ENCODE measurements around the gene FAM169A. TPM values are rescaled to one million over a fixed set of nuclear protein-coding genes. Genes with fewer than 3 reads are reported as not detected.
"Not testable (repeated sequence)": the region's sequence is repeated elsewhere in the genome, so short reads cannot be mapped to it uniquely, and the experiment has no call there.

Gene FAM169A
- total RNA-seq, 4 donors from 2014 or later = 0.47 to 3.4 (median 1.1) TPM

DNA sequence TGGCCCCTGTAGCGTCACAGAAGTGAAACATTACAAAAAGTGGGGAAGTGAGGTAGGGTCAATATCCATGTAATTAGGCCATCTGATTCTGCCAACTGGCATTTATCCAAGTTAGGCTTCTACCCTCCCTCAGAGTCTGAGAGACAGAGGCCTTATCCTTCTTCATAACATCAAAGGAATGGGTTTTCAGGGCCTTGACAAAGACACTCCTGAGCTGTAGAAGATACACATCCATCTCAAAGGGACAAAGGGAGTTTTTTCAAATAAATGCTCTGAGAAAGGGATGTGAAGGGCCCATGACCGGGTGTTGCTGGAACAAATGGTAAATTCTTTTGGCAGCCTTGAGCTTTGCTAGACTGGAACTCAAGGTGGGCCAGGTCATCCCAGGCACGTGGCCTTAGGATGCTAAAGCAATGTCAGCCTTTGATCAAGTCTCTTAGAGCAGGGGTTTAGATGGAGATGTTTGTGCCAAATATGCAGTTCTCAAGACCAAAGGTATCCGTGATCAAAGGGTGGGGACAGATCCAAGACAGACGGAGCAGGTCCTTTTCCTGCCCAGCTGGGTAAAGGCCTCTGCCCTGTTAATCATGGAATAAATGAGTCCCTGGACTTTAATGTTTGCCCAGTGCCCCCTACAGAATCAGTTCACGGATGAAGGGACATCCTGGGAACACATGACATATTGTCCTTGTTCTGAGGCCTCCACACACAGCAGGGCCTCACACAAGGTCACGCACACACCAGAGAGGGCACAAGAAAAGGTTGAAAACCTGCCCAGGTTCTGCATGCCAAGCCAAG, 10.0 kb upstream of the FAM169A start:
- H3K4me3 ChIP-seq = no peak overlapping the region
- H3K9me3 ChIP-seq = no peaks in the 10 kb centered on the region
- WGBS, 2 donors (ENCODE audit: low coverage in 1 of 2) = 80 to 100% methylated on average over 2 to 7 of the region's 7 CpGs
- no peaks in the 10 kb centered on the region for H3K4me1 ChIP-seq
- no peaks in the 10 kb centered on the region for H3K36me3 ChIP-seq
- no peaks in the 10 kb centered on the region for H3K27me3 ChIP-seq
- no peak overlapping the region for H3K27ac ChIP-seq
- TF ChIP-seq POLR2AphosphoS5 (IDR thresholded peaks at IDR 0.05) = no peak
- TF ChIP-seq CTCF (IDR thresholded peaks at IDR 0.05) = no peak
- TF ChIP-seq POLR2A (IDR thresholded peaks at IDR 0.05) = no peak
- no peak for TF ChIP-seq EP300 (IDR thresholded peaks at IDR 0.05)
- ATAC-seq = no peak

- no peaks in the 10 kb centered on the region for H3K9me3 ChIP-seq
- H3K27ac ChIP-seq = no peak overlapping the region
- TF ChIP-seq EP300 (IDR thresholded peaks at IDR 0.05) (no peak), POLR2AphosphoS5 (IDR thresholded peaks at IDR 0.05) (no peak), POLR2A (IDR thresholded peaks at IDR 0.05) (no peak), CTCF (IDR thresholded peaks at IDR 0.05) (no peak)
- H3K4me3 ChIP-seq = no peak overlapping the region
- H3K4me1 ChIP-seq = no peaks in the 10 kb centered on the region
- no peaks in the 10 kb centered on the region for H3K36me3 ChIP-seq
- H3K27me3 ChIP-seq = no peaks in the 10 kb centered on the region
- 38 to 60% methylated on average over 1 to 2 of the region's 3 CpGs for WGBS, 2 donors (ENCODE audit: low coverage in 1 of 2)
- no peak for ATAC-seq
Observed at GRCh38 chr5:74873525-74874249, 7.5 kb upstream of the FAM169A start.

DNA sequence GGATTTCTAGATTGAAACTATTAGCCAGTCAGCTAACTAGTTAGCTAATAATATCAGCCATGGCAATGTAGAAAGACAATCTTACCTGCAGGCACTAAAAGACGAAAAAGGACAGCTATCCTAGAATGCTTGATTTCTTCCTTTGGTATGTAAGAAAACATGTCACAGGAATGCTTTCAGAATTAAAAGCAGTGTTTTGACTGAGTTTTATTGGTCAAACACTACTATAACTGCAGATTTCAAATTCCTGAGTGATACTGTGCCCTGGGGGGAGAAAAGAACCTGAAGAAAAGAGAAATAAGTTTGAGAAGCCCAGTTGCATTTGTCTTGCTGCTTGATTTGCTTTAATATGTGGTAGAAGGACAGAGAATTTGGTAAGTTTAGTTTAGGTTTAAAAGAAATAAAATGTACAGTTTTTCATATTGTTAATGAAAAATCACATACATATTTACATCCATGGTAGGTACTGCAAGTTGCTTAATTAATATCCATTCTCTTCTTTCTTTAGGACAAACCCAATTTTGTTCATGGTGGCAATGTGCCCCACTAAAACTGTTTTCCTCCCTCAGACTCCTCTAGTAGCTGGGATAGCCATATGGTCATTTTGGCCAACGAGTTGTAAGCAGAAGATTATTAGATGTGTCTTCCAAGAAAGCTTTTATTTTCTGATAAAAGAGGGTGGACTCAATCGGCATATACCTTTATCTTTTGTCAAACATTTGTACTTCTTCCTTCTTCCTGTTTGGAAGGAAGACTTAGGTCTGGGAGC, 4.3 kb upstream of the FAM169A start:
- Histone ChIP-seq H3K27ac (no peak overlapping the region), H3K4me3 (no peak overlapping the region), H3K27me3 (peaks cover 15% of the 10 kb centered on the region), H3K36me3 (no peaks in the 10 kb centered on the region), H3K4me1 (peaks cover 0 to 13% (median 2%) of the 10 kb centered on the region in 3 donors), H3K9me3 (no peaks in the 10 kb centered on the region)
- ATAC-seq = no peak
- WGBS, 2 donors (ENCODE audit: low coverage in 1 of 2) = 59 to 85% methylated on average over 2 to 3 of the region's 3 CpGs
- TF ChIP-seq EP300 (IDR thresholded peaks at IDR 0.05) (no peak), CTCF (IDR thresholded peaks at IDR 0.05) (no peak)

DNA sequence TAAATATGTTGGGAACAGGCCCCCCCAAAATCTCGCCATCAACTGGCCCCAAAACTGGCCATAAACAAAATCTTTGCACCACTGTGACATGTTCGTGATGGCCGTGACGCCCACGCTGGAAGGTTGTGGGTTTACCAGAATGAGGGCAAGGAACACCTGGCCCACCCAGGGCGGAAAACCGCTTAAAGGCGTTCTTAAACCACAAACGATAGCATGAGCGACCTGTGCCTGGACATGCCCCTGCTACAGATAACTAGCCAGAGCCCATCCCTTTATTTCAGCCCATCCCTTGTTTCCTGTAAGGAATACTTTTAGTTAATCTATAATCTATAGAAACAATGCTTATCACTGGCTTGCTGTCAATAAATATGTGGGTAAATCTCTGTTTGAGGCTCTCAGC, 3.2 kb upstream of the FAM169A start:
- peaks cover 25% of the 10 kb centered on the region for H3K27me3 ChIP-seq
- WGBS, 2 donors (ENCODE audit: low coverage in 1 of 2) = 89 to 90% methylated on average over 6 to 8 of the region's 10 CpGs
- not testable (repeated sequence) for H3K4me3 ChIP-seq, ATAC-seq, H3K36me3 ChIP-seq, H3K27ac ChIP-seq, H3K9me3 ChIP-seq
- peaks cover 0 to 19% (median 5%) of the 10 kb centered on the region in 3 donors for H3K4me1 ChIP-seq

DNA sequence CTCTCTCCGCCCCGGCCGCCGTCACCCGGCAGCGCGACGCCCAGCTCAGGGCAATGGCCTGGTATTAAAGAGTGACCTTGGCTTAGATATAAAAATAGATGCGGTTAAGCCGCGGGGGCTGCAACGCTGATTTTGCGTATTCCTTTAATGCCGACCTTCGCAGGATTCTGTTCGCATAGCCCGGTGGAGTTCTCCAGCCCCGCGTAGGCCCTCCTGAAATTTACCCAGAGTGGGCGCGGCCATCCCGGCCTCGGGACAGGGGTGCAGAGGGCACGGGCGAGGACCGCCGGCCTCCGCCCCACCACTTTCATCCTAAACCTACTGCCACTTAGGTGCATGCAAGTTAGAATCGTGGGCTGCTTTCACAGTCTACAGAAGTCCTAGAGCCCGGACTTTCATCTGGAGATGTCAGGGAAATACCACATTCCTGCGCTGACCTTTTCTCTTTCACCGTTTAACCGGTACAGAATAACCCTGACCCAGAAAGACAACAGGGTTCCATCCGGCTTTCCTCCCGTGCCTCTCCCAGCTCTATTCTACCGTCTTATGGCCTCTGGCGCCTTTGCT, 492 bp upstream of the FAM169A start:
- 38 to 49% methylated on average over 18 to 21 of the region's 37 CpGs for WGBS, 2 donors (ENCODE audit: low coverage in 1 of 2)
- peak overlapping the region in 1 of 2 donors; percentile 74 for H3K4me3 ChIP-seq
- no peaks in the 10 kb centered on the region for H3K9me3 ChIP-seq
- peaks cover 30% of the 10 kb centered on the region for H3K27me3 ChIP-seq
- ATAC-seq = peak; percentile 22
- H3K27ac ChIP-seq = peak overlapping the region in 1 of 4 donors; percentile 63
- peaks cover 0 to 19% (median 5%) of the 10 kb centered on the region in 3 donors for H3K4me1 ChIP-seq
- no peaks in the 10 kb centered on the region for H3K36me3 ChIP-seq
- TF ChIP-seq POLR2A (IDR thresholded peaks at IDR 0.05) (no peak), CTCF (IDR thresholded peaks at IDR 0.05) (no peak), EP300 (IDR thresholded peaks at IDR 0.05) (no peak), POLR2AphosphoS5 (IDR thresholded peaks at IDR 0.05) (no peak)

Data from gastroesophageal sphincter (tissue), 4 donors.